GM12801 (cell line): ENCODE measurements around the gene PDE8A.

ENCODE experiments used
- CTCF ChIP-seq: IDR thresholded peaks from one replicate; pipeline ENCODE4 v1.5.1; 2011; ENCODE audit warnings: control low read depth; ENCODE audit not compliant: insufficient read length; ENCODE audit errors: extremely low read depth

The PDE8A gene

GRCh38 chr15:84944861-84945260 is 36.8 kb upstream of the PDE8A start:
- no peak for TF ChIP-seq CTCF

GRCh38 chr15:84946772-84947489 is 34.7 kb upstream of the PDE8A start:
- no peak for TF ChIP-seq CTCF

GRCh38 chr15:84947947-84948830 is 33.5 kb upstream of the PDE8A start:
- TF ChIP-seq CTCF: no peak

- TF ChIP-seq CTCF: no peak
Observed at GRCh38 chr15:84949043-84949442, 32.6 kb upstream of the PDE8A start.

GRCh38 chr15:84949845-84950569 is 31.6 kb upstream of the PDE8A start:
- no peak for TF ChIP-seq CTCF

GRCh38 chr15:84950570-84951111 is 31.0 kb upstream of the PDE8A start:
- no peak for TF ChIP-seq CTCF

GRCh38 chr15:84951736-84952135 is 29.9 kb upstream of the PDE8A start:
- no peak for TF ChIP-seq CTCF
